Gastrocnemius medialis (tissue), 4 donors: ENCODE results near the gene MARCHF2. TPM values are rescaled to one million over a fixed set of nuclear protein-coding genes. Genes with fewer than 3 reads are reported as not detected.

ENCODE experiments used
- ATAC-seq, 2 donors: fragments of 150-250 bp; one replicate each; pipeline ENCODE4 v1.9.1; 2016
- DNase-seq, 2 donors: peaks; one replicate each; pipeline ENCODE4 v3.0.0-alpha.2; 2019
- H3K27ac ChIP-seq, 4 donors: fragments of 200-600 bp; sonication (generic); 1 replicate in 1 of 4; 2 replicates in 3 of 4; pipeline ENCODE4 v1.5.1; 2016 to 2018; ENCODE audit warnings: mild to moderate bottlenecking in 2 of 4, moderate library complexity in 1 of 4
- H3K27me3 ChIP-seq, 3 donors: fragments of 200-600 bp; sonication (generic) in 2 of 3; 1 replicate in 1 of 3; 2 replicates in 2 of 3; pipeline versions ENCODE4 v1.5.1 to v1.6.0; 2016 to 2019; ENCODE audit warnings: mild to moderate bottlenecking in 1 of 3, moderate library complexity in 1 of 3
- H3K36me3 ChIP-seq, 2 donors: fragments of 200-600 bp; sonication (generic) in 1 of 2; one replicate each; pipeline ENCODE4 v1.5.1; 2017 to 2018
- H3K4me1 ChIP-seq, 2 donors: fragments of 200-600 bp; sonication (generic) in 1 of 2; one replicate each; pipeline ENCODE4 v1.5.1; 2016 to 2017; ENCODE audit warnings: mild to moderate bottlenecking in 2 of 2
- H3K4me3 ChIP-seq, 4 donors: fragments of 200-600 bp; sonication (generic) in 3 of 4; 1 replicate in 1 of 4; 2 replicates in 3 of 4; pipeline ENCODE4 v1.5.1; 2016 to 2019; ENCODE audit warnings: mild to moderate bottlenecking in 2 of 4
- H3K9me3 ChIP-seq, 3 donors: fragments of 200-600 bp; sonication (generic) in 2 of 3; 1 replicate in 1 of 3; 2 replicates in 2 of 3; pipeline ENCODE4 v1.5.1; 2016 to 2019
- POLR2A ChIP-seq, 2 donors: fragments of 450-650 bp; IDR thresholded peaks; one replicate each; pipeline ENCODE4 v1.6.1; 2017; ENCODE audit warnings: antibody characterized with exemption in 2 of 2, mild to moderate bottlenecking in 2 of 2, moderate library complexity in 2 of 2
- in situ Hi-C, 4 donors: fragments of 200-750 bp; cut with MboI; loops; one replicate each; pipeline versions ENCODE4 v1.15.0 to v1.8.0; 2017; ENCODE audit warnings: low sequenced_read_pairs in 4 of 4
- intact Hi-C: fragments of 100-400 bp; cut with DNase I; formaldehyde crosslinking; loops from one replicate; pipeline ENCODE4 v1.15.1; 2023; ENCODE audit warnings: low total_unique reads
- total RNA-seq, 4 donors: library from RNA; depleted of rRNA; stranded (reverse); fragments of >200 nt; gene quantifications; one replicate each; pipeline versions ENCODE4 v1.1.0 to v1.2.3, GENCODE V29; 2016
- TF ChIP-seq, protein P1 (sequence below), 5 experiments: fragments of 450-650 bp in 3 of 5; fragments of 200-600 bp in 2 of 5; sonication (generic) in 2 of 5; IDR thresholded peaks in 4 of 5; conservative IDR thresholded peaks in 1 of 5; 1 replicate in 4 of 5; 2 replicates in 1 of 5; pipeline ENCODE4 v1.5.1; 2016 to 2019; ENCODE audit warnings: antibody characterized with exemption in 5 of 5, mild to moderate bottlenecking in 3 of 5, moderate library complexity in 3 of 5

The MARCHF2 gene
- total RNA-seq, 4 donors from 2014 or later: 173 to 183 (median 176) TPM

DNA sequence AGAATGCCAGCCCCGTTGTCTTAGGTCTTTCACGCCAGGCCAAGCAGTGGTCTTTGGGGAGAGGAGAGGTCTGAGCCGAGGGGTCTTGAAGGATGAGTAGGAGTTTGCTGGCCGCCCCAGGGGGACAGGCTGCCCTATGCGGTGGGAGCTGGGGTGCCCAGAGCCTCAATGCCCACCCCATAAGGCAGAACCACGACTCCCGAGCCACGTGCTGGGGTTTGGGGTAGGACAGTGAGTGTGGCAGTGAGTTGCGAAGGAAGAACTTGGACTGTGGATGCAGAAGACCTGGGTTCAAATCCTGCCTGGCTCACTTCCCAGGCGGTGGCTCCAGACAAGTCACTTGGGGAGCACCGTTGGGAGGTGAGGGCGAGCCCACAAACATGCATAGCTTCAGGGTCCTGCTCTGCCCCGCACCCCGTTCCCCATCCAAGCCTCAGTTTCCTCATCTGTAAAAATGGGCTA is 17.5 kb upstream of the MARCHF2 start:
- ATAC-seq: no peak
- intact Hi-C loops: loop anchor here (1.0 kb wide), 1 partner anchor 41 kb away; no protein-coding TSS in a partner anchor
- H3K27me3 ChIP-seq: no peaks in the 10 kb centered on the region
- no peaks in the 10 kb centered on the region for H3K9me3 ChIP-seq
- TF ChIP-seq, protein P1, sequence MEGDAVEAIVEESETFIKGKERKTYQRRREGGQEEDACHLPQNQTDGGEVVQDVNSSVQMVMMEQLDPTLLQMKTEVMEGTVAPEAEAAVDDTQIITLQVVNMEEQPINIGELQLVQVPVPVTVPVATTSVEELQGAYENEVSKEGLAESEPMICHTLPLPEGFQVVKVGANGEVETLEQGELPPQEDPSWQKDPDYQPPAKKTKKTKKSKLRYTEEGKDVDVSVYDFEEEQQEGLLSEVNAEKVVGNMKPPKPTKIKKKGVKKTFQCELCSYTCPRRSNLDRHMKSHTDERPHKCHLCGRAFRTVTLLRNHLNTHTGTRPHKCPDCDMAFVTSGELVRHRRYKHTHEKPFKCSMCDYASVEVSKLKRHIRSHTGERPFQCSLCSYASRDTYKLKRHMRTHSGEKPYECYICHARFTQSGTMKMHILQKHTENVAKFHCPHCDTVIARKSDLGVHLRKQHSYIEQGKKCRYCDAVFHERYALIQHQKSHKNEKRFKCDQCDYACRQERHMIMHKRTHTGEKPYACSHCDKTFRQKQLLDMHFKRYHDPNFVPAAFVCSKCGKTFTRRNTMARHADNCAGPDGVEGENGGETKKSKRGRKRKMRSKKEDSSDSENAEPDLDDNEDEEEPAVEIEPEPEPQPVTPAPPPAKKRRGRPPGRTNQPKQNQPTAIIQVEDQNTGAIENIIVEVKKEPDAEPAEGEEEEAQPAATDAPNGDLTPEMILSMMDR (IDR thresholded peaks at IDR 0.05 in 4 of 5, conservative IDR thresholded peaks at IDR 0.05 in 1 of 5): no peak
- no peak for TF ChIP-seq POLR2A (IDR thresholded peaks at IDR 0.05)
- H3K27ac ChIP-seq: peak overlapping the region; percentile 96 to 100 (median 100)
- H3K36me3 ChIP-seq: peaks cover 0 to 9% of the 10 kb centered on the region in 2 donors
- in situ Hi-C loops: loop anchor here in 2 of 4 donors (5.0 kb wide), 2 partner anchors 38 to 43 kb away; no protein-coding TSS in a partner anchor
- no peak overlapping the region for H3K4me3 ChIP-seq
- no peak for DNase-seq
- H3K4me1 ChIP-seq: peaks cover 62 to 66% of the 10 kb centered on the region in 2 donors

DNA sequence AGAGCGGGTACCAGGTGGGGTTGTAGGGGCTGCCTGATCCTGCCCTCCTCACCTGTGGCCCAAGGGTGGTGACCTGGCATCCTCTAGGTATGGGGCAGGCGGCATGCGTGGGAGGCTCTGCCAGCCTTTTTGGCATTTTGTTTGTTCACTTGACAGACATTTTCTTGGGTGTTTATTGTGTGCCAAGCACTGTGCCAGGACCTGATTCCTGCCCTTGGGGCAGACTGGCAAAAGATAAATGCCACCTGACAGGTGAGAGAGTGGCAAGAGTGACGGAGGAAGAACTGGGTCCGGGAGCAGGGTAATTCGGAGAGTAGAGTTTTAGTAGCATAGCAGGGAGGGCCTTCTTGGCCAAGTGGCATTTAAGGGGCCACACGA is 16.9 kb upstream of the MARCHF2 start:
- peaks cover 59 to 61% of the 10 kb centered on the region in 2 donors for H3K4me1 ChIP-seq
- TF ChIP-seq, protein P1 (IDR thresholded peaks at IDR 0.05 in 4 of 5, conservative IDR thresholded peaks at IDR 0.05 in 1 of 5): no peak
- TF ChIP-seq POLR2A (IDR thresholded peaks at IDR 0.05): no peak
- peaks cover 0 to 12% of the 10 kb centered on the region in 2 donors for H3K36me3 ChIP-seq
- in situ Hi-C loops: loop anchor here in 2 of 4 donors (5.0 kb wide), 2 partner anchors 39 to 44 kb away; no protein-coding TSS in a partner anchor
- H3K27me3 ChIP-seq: no peaks in the 10 kb centered on the region
- DNase-seq (no peak), ATAC-seq (no peak)
- no peaks in the 10 kb centered on the region for H3K9me3 ChIP-seq
- peak overlapping the region in 2 of 4 donors; percentile 96 to 100 for H3K27ac ChIP-seq
- H3K4me3 ChIP-seq: no peak overlapping the region
- intact Hi-C loops: loop anchor here (1.0 kb wide), 1 partner anchor 42 kb away; no protein-coding TSS in a partner anchor

DNA sequence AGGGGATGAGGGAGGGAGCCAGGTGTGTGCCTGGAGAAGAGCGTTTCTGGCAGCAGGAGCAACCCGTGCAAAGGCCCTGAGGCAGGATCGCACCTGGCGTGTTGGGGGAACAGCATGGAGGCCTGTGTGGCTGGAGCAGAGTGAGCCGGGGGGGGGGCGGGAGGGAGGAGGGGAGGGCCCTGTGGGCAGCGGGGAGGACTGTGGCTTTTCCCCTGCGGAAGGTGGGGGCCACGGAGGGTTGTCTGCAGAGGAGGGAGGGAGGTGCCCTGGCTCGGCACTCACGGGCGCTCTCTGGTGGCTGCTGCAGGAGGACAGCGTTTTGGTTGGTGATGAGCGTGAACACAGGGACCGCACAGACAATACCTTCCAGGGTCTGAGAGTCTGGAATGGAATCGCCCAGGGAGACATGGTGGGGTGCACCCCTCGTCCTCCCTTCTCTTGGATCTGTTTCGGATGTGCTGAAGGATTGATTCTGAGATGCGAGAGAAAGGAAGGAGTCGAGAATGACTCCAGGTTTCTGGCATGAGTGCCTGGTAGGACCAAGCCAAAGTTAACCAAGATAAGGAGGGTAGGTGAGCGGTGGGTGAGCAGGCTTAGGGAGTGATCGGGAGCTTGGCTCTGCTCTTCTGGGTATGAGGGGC is 16.4 kb upstream of the MARCHF2 start:
- peaks cover 0 to 12% of the 10 kb centered on the region in 2 donors for H3K36me3 ChIP-seq
- H3K4me3 ChIP-seq: no peak overlapping the region
- intact Hi-C loops (loop anchor here (1.0 kb wide), 1 partner anchor 42 kb away; no protein-coding TSS in a partner anchor), in situ Hi-C loops (loop anchor here in 2 of 4 donors (5.0 kb wide), 2 partner anchors 39 to 44 kb away; no protein-coding TSS in a partner anchor)
- H3K9me3 ChIP-seq: no peaks in the 10 kb centered on the region
- H3K27me3 ChIP-seq: no peaks in the 10 kb centered on the region
- peak in 1 of 2 donors; percentile 18 for ATAC-seq
- peak overlapping the region in 2 of 4 donors; percentile 8 to 100 for H3K27ac ChIP-seq
- DNase-seq: peak; percentile 41 to 54
- TF ChIP-seq POLR2A (IDR thresholded peaks at IDR 0.05): no peak
- TF ChIP-seq, protein P1 (IDR thresholded peaks at IDR 0.05 in 4 of 5, conservative IDR thresholded peaks at IDR 0.05 in 1 of 5): peak; percentile 35 to 74 (median 65)
- H3K4me1 ChIP-seq: peaks cover 54 to 56% of the 10 kb centered on the region in 2 donors

DNA sequence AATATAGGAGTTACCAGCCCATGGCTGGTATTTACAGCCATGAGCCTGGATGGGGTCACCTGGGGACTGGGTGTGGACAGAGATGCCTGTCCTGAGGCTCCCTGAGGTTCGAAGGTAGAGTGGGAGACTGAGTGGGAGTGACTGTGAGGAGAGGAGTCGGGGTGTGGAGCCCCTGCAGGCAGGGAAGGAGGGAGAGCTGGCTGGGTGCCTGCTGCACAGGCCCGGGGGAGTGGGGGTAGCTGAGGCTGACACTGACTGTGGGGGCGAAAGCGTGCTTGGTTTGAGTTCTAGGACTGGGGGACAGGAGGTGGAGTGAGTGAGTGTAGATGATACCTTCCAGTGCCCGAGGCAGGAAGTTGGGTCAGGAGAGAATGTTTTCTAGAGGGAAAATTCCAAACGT is 15.8 kb upstream of the MARCHF2 start:
- in situ Hi-C loops (loop anchor here in 2 of 4 donors (5.0 kb wide), 2 partner anchors 40 to 45 kb away; no protein-coding TSS in a partner anchor), intact Hi-C loops (no loop called here)
- Histone ChIP-seq H3K27me3 (no peaks in the 10 kb centered on the region), H3K27ac (peak overlapping the region in 1 of 4 donors; percentile 8), H3K36me3 (peaks cover 2 to 17% of the 10 kb centered on the region in 2 donors), H3K9me3 (no peaks in the 10 kb centered on the region), H3K4me3 (no peak overlapping the region), H3K4me1 (peaks cover 48 to 50% of the 10 kb centered on the region in 2 donors)
- TF ChIP-seq, protein P1 (IDR thresholded peaks at IDR 0.05 in 4 of 5, conservative IDR thresholded peaks at IDR 0.05 in 1 of 5): no peak
- no peak for TF ChIP-seq POLR2A (IDR thresholded peaks at IDR 0.05)
- ATAC-seq (no peak), DNase-seq (no peak)
